ENCODE results near the gene LONP2. TPM values are rescaled to one million over a fixed set of nuclear protein-coding genes. Genes with fewer than 3 reads are reported as not detected.

LONP2 gene
- total and polyA plus RNA-seq, 2 of the 13 experiments (the other 11 are each of a cell fraction or from before 2014, with no cell fraction given), result 39.2 to 63.3 TPM

- no TSS peak for BruUV-seq (replicated peaks)
- WGBS (ENCODE audit: low lambda C conversion rate), result 57% methylated on average over 3 of the region's 3 CpGs
- no peaks in the 10 kb centered on the region for H4K20me1 ChIP-seq (ENCODE audit: insufficient read depth, low read length)
- intact Hi-C loops (cut with micrococcal nuclease; ENCODE audit: unreplicated experiment), result no loop called here
- H3K36me3 ChIP-seq (replicated peaks in 1 of 2; ENCODE audit: control insufficient read depth in 1 of 2, insufficient read depth in 2 of 2, low read length in 2 of 2), result no peaks in the 10 kb centered on the region
- CTCF ChIA-PET (ENCODE audit: low intra/inter-chr PET ratio, low total read pairs), result no interaction called here
- TF ChIP-seq TRIM22 (IDR thresholded peaks at IDR 0.05) (no peak), MAFK (conservative IDR thresholded peaks at IDR 0.05 in 1 of 2, IDR thresholded peaks at IDR 0.05 in 1 of 2; ENCODE audit: low read length in 2 of 2) (peak; percentile 49 to 51; a peak in 3 of 4 replicates)
- in situ Hi-C loops (cut with HindIII; ENCODE audit: extremely low pct_ligation_motif_present, low pct_unique_long_range_greater_than_20kb), result no loop called here
- no peak for DNase-seq (ENCODE audit: low spot score)
- no peak overlapping the region for H3K27ac ChIP-seq (ENCODE audit: extremely low read length, insufficient read depth, low read length)
- no peak overlapping the region for H3K4me2 ChIP-seq (ENCODE audit: low read depth, low read length)
- H3K4me1 ChIP-seq (ENCODE audit: insufficient read depth, low read length), result peaks cover 27% of the 10 kb centered on the region
- no peak for FAIRE-seq
- no peak overlapping the region for H3K9ac ChIP-seq (ENCODE audit: insufficient read depth, low read depth, low read length)
- no peaks in the 10 kb centered on the region; a peak in 1 of 5 replicates for H3K27me3 ChIP-seq (ENCODE audit: control insufficient read depth in 1 of 2, insufficient read depth in 2 of 2, low read length in 2 of 2)
- H3K4me3 ChIP-seq (replicated peaks in 1 of 3; ENCODE audit: insufficient read depth in 1 of 3, low read depth in 2 of 3, low read length in 3 of 3), result no peak overlapping the region
- no peak overlapping the region for H2AFZ ChIP-seq (ENCODE audit: low read length)
- POLR2A ChIA-PET, result no interaction called here
- ATAC-seq, result no peak
- H3K9me3 ChIP-seq (ENCODE audit: low read length), result no peaks in the 10 kb centered on the region
- no peaks in the 10 kb centered on the region for H3K79me2 ChIP-seq (ENCODE audit: insufficient read depth, low read length)
Measured at GRCh38 chr16:48218473-48218872, 25.6 kb upstream of the LONP2 start.

DNA sequence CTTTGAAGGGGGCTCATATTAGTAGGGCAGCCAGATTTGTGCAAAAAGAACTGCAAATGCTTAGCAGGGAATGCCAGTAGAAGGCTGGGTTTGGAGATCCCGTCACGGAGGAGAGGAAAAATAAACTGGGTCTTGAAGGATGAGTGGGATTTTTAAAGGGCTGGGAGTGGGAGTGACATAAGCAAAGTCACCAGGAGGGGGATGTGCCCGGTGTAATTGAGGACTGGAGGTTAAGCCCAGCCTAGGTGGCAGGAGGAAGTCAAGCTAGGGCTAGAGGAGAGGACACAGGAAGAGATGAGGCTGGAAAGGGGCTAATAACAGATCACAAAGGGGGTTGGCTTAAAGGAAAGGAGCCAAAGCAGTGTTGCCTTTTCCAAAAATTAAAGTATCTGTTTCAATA, 23.2 kb upstream of the LONP2 start:
- no peak for FAIRE-seq
- Histone ChIP-seq H3K36me3 (replicated peaks in 1 of 2; ENCODE audit: control insufficient read depth in 1 of 2, insufficient read depth in 2 of 2, low read length in 2 of 2) (no peaks in the 10 kb centered on the region), H4K20me1 (ENCODE audit: insufficient read depth, low read length) (no peaks in the 10 kb centered on the region), H3K9me3 (ENCODE audit: low read length) (no peaks in the 10 kb centered on the region), H3K4me2 (ENCODE audit: low read depth, low read length) (no peak overlapping the region), H3K9ac (ENCODE audit: insufficient read depth, low read depth, low read length) (no peak overlapping the region), H3K79me2 (ENCODE audit: insufficient read depth, low read length) (no peaks in the 10 kb centered on the region), H3K27ac (ENCODE audit: extremely low read length, insufficient read depth, low read length) (no peak overlapping the region), H3K4me1 (ENCODE audit: insufficient read depth, low read length) (peaks cover 17% of the 10 kb centered on the region), H2AFZ (ENCODE audit: low read length) (no peak overlapping the region), H3K4me3 (replicated peaks in 1 of 3; ENCODE audit: insufficient read depth in 1 of 3, low read depth in 2 of 3, low read length in 3 of 3) (no peak overlapping the region), H3K27me3 (ENCODE audit: control insufficient read depth in 1 of 2, insufficient read depth in 2 of 2, low read length in 2 of 2) (no peaks in the 10 kb centered on the region; a peak in 1 of 5 replicates)
- no peak for DNase-seq (ENCODE audit: low spot score)
- no TSS peak for BruUV-seq (replicated peaks)
- WGBS (ENCODE audit: low lambda C conversion rate), result 57% methylated on average over 3 of the region's 3 CpGs
- ChIA-PET CTCF (ENCODE audit: low intra/inter-chr PET ratio, low total read pairs) (no interaction called here), POLR2A (interaction anchor here (1.9 kb wide), 1 partner anchor 15 kb away, joined by 4 read pairs; no protein-coding TSS in a partner anchor)
- intact Hi-C loops (cut with micrococcal nuclease; ENCODE audit: unreplicated experiment) (loop anchor here (5.0 kb wide), 1 partner anchor 706 kb away; no protein-coding TSS in a partner anchor), in situ Hi-C loops (cut with HindIII; ENCODE audit: extremely low pct_ligation_motif_present, low pct_unique_long_range_greater_than_20kb) (no loop called here)
- ATAC-seq, result peak; percentile 53; the same call in 2 of the 3 replicates
- TF ChIP-seq TFE3 (CRISPR knock-in tag; IDR thresholded peaks at IDR 0.05) (no peak), GABPA (IDR thresholded peaks at IDR 0.05; ENCODE audit: low read depth, low read length) (no peak), GABPA (CRISPR knock-in tag; IDR thresholded peaks at IDR 0.05; ENCODE audit: low read depth) (no peak), ZNF574 (CRISPR knock-in tag; IDR thresholded peaks at IDR 0.05) (no peak), CREB1 (IDR thresholded peaks at IDR 0.05) (no peak), CREB1 (CRISPR knock-in tag; IDR thresholded peaks at IDR 0.05) (no peak), SIN3B (IDR thresholded peaks at IDR 0.05; ENCODE audit: low read length) (no peak), ZC3H13 (CRISPR knock-in tag; IDR thresholded peaks at IDR 0.05) (no peak), SMARCC2 (IDR thresholded peaks at IDR 0.05) (no peak), ZNF781 (CRISPR knock-in tag; IDR thresholded peaks at IDR 0.05; ENCODE audit: borderline replicate concordance, not compliant biosample characterization) (no peak), ZNF232 (CRISPR knock-in tag; IDR thresholded peaks at IDR 0.05; ENCODE audit: borderline replicate concordance) (no peak), BORCS8-MEF2B (CRISPR knock-in tag; IDR thresholded peaks at IDR 0.05) (no peak), CENPT (CRISPR knock-in tag; IDR thresholded peaks at IDR 0.05; ENCODE audit: low read depth) (no peak)
